ENCODE results near the gene DPP3. TPM values are rescaled to one million over a fixed set of nuclear protein-coding genes. Genes with fewer than 3 reads are reported as not detected.

DPP3 gene
- total RNA-seq, 4 donors from 2014 or later = 32.8 to 116 (median 53.4) TPM

DNA sequence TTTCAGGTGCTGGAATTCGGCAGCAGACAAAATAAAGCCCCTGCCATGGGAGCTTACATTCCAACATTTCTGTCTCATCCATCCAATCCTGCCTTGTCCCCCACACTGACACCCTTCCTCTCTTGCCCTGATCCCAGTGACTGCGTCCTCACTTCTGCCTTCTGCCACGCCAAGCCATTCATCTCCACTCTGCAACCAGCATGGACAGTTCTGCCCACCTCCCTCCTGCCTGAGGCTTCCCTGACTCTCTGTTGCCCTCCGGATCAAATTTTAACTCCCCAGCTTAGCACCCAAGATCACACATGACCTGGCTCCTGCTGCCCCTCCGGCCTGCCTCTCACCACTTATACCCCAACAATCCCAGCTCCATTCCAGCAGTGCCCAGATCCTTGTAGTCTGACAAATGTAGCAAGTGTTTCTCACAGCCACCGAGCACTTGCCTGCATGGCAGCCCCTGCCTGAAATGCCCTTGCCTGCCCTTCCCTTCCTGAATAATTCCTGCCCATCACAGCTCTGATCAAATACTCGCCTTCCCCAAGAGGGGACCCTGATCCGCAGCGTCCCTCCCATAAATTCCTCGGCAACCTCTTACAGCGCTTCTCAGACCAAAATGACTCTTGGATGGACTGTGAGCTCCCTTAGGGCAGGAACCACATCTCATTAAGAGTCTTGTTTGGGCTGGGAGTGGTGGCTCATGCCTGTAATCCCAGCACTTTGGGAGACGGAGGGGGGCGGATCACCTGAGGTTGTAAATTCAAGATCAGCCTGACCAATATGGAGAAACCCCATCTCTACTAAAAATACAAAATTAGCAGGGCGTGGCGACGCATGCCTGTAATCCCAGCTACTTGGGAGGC lies 68.8 kb downstream of the DPP3 start:
- in situ Hi-C loops (cut with MboI; ENCODE audit: low pct_ligation_motif_present in 1 of 4, low pct_unique_long_range_greater_than_20kb in 1 of 4, low sequenced_read_pairs in 3 of 4) = no loop called here
- H3K36me3 ChIP-seq = no peaks in the 10 kb centered on the region
- no peak for TF ChIP-seq POLR2AphosphoS5 (IDR thresholded peaks at IDR 0.05)
- TF ChIP-seq, protein P1, sequence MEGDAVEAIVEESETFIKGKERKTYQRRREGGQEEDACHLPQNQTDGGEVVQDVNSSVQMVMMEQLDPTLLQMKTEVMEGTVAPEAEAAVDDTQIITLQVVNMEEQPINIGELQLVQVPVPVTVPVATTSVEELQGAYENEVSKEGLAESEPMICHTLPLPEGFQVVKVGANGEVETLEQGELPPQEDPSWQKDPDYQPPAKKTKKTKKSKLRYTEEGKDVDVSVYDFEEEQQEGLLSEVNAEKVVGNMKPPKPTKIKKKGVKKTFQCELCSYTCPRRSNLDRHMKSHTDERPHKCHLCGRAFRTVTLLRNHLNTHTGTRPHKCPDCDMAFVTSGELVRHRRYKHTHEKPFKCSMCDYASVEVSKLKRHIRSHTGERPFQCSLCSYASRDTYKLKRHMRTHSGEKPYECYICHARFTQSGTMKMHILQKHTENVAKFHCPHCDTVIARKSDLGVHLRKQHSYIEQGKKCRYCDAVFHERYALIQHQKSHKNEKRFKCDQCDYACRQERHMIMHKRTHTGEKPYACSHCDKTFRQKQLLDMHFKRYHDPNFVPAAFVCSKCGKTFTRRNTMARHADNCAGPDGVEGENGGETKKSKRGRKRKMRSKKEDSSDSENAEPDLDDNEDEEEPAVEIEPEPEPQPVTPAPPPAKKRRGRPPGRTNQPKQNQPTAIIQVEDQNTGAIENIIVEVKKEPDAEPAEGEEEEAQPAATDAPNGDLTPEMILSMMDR (IDR thresholded peaks at IDR 0.05) = no peak

DNA sequence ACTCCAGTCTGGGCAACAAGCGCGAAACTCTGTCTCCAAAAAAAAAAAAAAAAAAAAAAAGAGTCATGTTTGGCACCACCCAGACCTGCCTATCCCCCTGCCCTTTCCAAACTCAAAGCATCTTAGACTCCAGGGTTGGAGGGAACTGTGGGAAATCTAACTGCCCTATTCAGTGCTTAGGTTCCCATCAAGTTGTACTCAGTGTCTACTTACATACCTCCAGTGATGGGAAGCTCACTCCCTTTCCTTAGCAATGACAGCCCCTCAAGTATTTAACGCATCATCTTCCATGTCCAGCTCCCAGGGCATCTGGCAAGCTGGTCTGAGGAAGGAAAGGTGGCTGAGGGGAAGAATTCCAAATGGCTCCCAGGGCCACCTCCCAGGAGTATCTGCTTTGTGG lies 69.5 kb downstream of the DPP3 start:
- TF ChIP-seq POLR2AphosphoS5 (IDR thresholded peaks at IDR 0.05) = no peak
- WGBS, 2 donors (ENCODE audit: low coverage in 1 of 2) = 90 to 96% methylated on average over 3 of the region's 3 CpGs
- intact Hi-C loops (cut with DNase I; ENCODE audit: low total_unique reads) (loop anchor here (10.0 kb wide), 1 partner anchor 285 kb away; no protein-coding TSS in a partner anchor), in situ Hi-C loops (cut with MboI; ENCODE audit: low pct_ligation_motif_present in 1 of 4, low pct_unique_long_range_greater_than_20kb in 1 of 4, low sequenced_read_pairs in 3 of 4) (loop anchor here in 1 of 4 donors (25.0 kb wide), 1 partner anchor 288 kb away; the partner anchor contains the start of gene RCE1)
- H3K27me3 ChIP-seq = peaks cover 11% of the 10 kb centered on the region
- H3K27ac ChIP-seq = no peak overlapping the region
- no peaks in the 10 kb centered on the region for H3K36me3 ChIP-seq
- H3K4me1 ChIP-seq = peaks cover 6 to 16% (median 14%) of the 10 kb centered on the region in 4 donors
- DNase-seq = no peak
- no peak overlapping the region for H3K4me3 ChIP-seq
- no peaks in the 10 kb centered on the region for H3K9me3 ChIP-seq

More for the DNA sequence above, 68.8 kb downstream of the DPP3 start:
- intact Hi-C loops (cut with DNase I; ENCODE audit: low total_unique reads) = no loop called here
- no peaks in the 10 kb centered on the region for H3K9me3 ChIP-seq
- H3K27ac ChIP-seq = no peak overlapping the region
- 30 to 62% methylated on average over 9 to 16 of the region's 16 CpGs for WGBS, 2 donors (ENCODE audit: low coverage in 1 of 2)
- peaks cover 6 to 23% (median 15%) of the 10 kb centered on the region in 4 donors for H3K4me1 ChIP-seq
- DNase-seq = no peak
- H3K27me3 ChIP-seq = peaks cover 11% of the 10 kb centered on the region
- H3K4me3 ChIP-seq = no peak overlapping the region

DNA sequence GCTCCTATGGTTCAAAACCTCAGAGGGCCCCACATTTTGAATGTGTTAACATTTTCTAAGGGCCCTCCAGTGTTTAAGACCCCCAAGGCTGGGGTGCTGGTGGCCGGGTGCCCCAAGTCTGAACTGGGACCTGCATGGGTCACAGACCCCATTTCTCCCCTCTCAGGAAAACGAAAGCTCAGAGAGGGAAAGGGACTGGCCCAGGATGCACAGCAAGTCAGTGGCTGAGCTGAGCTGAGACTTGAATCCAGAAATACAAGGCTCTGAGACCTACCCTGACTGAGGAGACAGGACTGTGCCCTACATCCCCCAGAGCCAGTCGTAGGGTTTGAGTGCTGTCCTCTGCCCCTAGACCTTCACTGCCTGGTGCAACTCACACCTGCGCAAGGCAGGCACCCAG lies 70.7 kb downstream of the DPP3 start:
- in situ Hi-C loops (cut with MboI; ENCODE audit: low pct_ligation_motif_present in 1 of 4, low pct_unique_long_range_greater_than_20kb in 1 of 4, low sequenced_read_pairs in 3 of 4) = loop anchor here in 1 of 4 donors (25.0 kb wide), 1 partner anchor 286 kb away; the partner anchor contains the start of gene RCE1
- intact Hi-C loops (cut with DNase I; ENCODE audit: low total_unique reads) = loop anchor here (10.0 kb wide), 1 partner anchor 284 kb away; no protein-coding TSS in a partner anchor
- H3K36me3 ChIP-seq = no peaks in the 10 kb centered on the region
- H3K4me1 ChIP-seq = peaks cover 0 to 9% (median 7%) of the 10 kb centered on the region in 4 donors
- H3K27ac ChIP-seq = no peak overlapping the region
- no peak for DNase-seq
- WGBS, 2 donors (ENCODE audit: low coverage in 1 of 2) = 90 to 91% methylated on average over 2 to 4 of the region's 4 CpGs
- no peaks in the 10 kb centered on the region for H3K9me3 ChIP-seq
- peaks cover 11% of the 10 kb centered on the region for H3K27me3 ChIP-seq
- no peak overlapping the region for H3K4me3 ChIP-seq
- TF ChIP-seq, protein P1 (IDR thresholded peaks at IDR 0.05) = no peak
- no peak for TF ChIP-seq EP300 (IDR thresholded peaks at IDR 0.05; ENCODE audit: low read depth)
- no peak for TF ChIP-seq POLR2AphosphoS5 (IDR thresholded peaks at IDR 0.05)
- TF ChIP-seq POLR2A (IDR thresholded peaks at IDR 0.05) = no peak

DNA sequence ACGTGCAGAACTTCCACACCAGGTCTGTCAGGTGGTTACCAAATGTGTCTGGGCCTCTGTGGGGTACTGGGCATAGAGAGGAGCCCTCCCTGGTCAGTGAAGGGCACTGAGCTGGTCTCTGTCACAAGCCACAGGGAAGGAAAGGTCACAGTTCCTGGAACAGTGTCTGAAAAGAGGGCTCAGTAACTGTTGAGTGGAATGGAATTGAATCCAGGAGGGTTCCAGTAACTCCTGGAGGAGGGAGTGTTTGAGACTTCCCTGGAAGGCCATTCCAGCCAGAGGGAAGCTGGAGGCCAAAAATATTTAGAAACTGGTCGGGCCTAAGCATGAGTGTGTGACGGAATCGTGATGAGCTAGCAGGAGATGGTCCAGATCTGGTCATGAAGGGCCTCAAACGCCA lies 74.4 kb downstream of the DPP3 start:
- in situ Hi-C loops (cut with MboI; ENCODE audit: low pct_ligation_motif_present in 1 of 4, low pct_unique_long_range_greater_than_20kb in 1 of 4, low sequenced_read_pairs in 3 of 4) (loop anchor here in 1 of 4 donors (25.0 kb wide), 1 partner anchor 283 kb away; the partner anchor contains the start of gene RCE1), intact Hi-C loops (cut with DNase I; ENCODE audit: low total_unique reads) (loop anchor here (10.0 kb wide), 1 partner anchor 280 kb away; no protein-coding TSS in a partner anchor)
- no peaks in the 10 kb centered on the region for H3K9me3 ChIP-seq
- WGBS, 2 donors (ENCODE audit: low coverage in 1 of 2) = 84 to 90% methylated on average over 2 to 5 of the region's 5 CpGs
- peaks cover 25% of the 10 kb centered on the region for H3K27me3 ChIP-seq
- no peak for TF ChIP-seq POLR2AphosphoS5 (IDR thresholded peaks at IDR 0.05)
- TF ChIP-seq, protein P1 (IDR thresholded peaks at IDR 0.05) = no peak
- no peak for TF ChIP-seq POLR2A (IDR thresholded peaks at IDR 0.05)
- no peak for TF ChIP-seq EP300 (IDR thresholded peaks at IDR 0.05; ENCODE audit: low read depth)
- DNase-seq = no peak
- H3K27ac ChIP-seq = no peak overlapping the region
- no peak overlapping the region for H3K4me3 ChIP-seq
- H3K4me1 ChIP-seq = peaks cover 6 to 9% (median 8%) of the 10 kb centered on the region in 4 donors
- H3K36me3 ChIP-seq = no peaks in the 10 kb centered on the region

Measured in transverse colon (tissue), 4 donors.